K562 treated with DMSO at 1 percent for 4 hours (cell line): Measurements from ENCODE around the gene ATXN7L3B. TPM values are rescaled to one million over a fixed set of nuclear protein-coding genes. Genes with fewer than 3 reads are reported as not detected.

Source experiments
- total RNA-seq: library from RNA; unstranded; fragments of 300-600 nt; gene quantifications from 2 replicates; pipeline ENCODE4 v1.2.3, GENCODE V29; 2022; ENCODE audit not compliant: insufficient read depth

The ATXN7L3B gene
- total RNA-seq: 13.1 and 15.6 TPM in 2 replicates

GRCh38 chr12:74537707-74538385 is at the start of gene ATXN7L3B:
Gene ATXN7L3B, plus strand, starts transcription at chr12:74537835. Its CDS starts 278 bp downstream, at chr12:74538113.

